ENCODE results near the gene RBM41. TPM values are rescaled to one million over a fixed set of nuclear protein-coding genes. Genes with fewer than 3 reads are reported as not detected.

The RBM41 gene
- total RNA-seq, 1 donor, result 14.7 TPM

- TF ChIP-seq CTCF (IDR thresholded peaks at IDR 0.05; ENCODE audit: insufficient read depth, low read depth, low read length), result no peak
- peak; percentile 6 for DNase-seq (ENCODE audit: low read depth)
- no peak overlapping the region for H3K4me3 ChIP-seq (ENCODE audit: low read depth, low read length)
Measured at GRCh38 chrX:107146670-107147069, 28.0 kb upstream of the RBM41 start.

GRCh38 chrX:107135965-107136307 is 17.3 kb upstream of the RBM41 start:
- H3K4me3 ChIP-seq (ENCODE audit: low read depth, low read length), result no peak overlapping the region
- TF ChIP-seq CTCF (IDR thresholded peaks at IDR 0.05; ENCODE audit: insufficient read depth, low read depth, low read length), result no peak
- no peak for DNase-seq (ENCODE audit: low read depth)

GRCh38 chrX:107135049-107135964 is 16.7 kb upstream of the RBM41 start:
- H3K4me3 ChIP-seq (ENCODE audit: low read depth, low read length), result no peak overlapping the region
- TF ChIP-seq CTCF (IDR thresholded peaks at IDR 0.05; ENCODE audit: insufficient read depth, low read depth, low read length), result no peak
- DNase-seq (ENCODE audit: low read depth), result peak; percentile 46

GRCh38 chrX:107123750-107124149 is 5.1 kb upstream of the RBM41 start:
- TF ChIP-seq CTCF (IDR thresholded peaks at IDR 0.05; ENCODE audit: insufficient read depth, low read depth, low read length), result no peak
- no peak for DNase-seq (ENCODE audit: low read depth)
- H3K4me3 ChIP-seq (ENCODE audit: low read depth, low read length), result no peak overlapping the region

- TF ChIP-seq CTCF (IDR thresholded peaks at IDR 0.05; ENCODE audit: insufficient read depth, low read depth, low read length), result no peak
- no peak for DNase-seq (ENCODE audit: low read depth)
- H3K4me3 ChIP-seq (ENCODE audit: low read depth, low read length), result no peak overlapping the region
Measured at GRCh38 chrX:107119283-107119682, 661 bp upstream of the RBM41 start.

- no peak for TF ChIP-seq CTCF (IDR thresholded peaks at IDR 0.05; ENCODE audit: insufficient read depth, low read depth, low read length)
- peak; percentile 8 for DNase-seq (ENCODE audit: low read depth)
- H3K4me3 ChIP-seq (ENCODE audit: low read depth, low read length), result peak overlapping the region; percentile 72
Measured at GRCh38 chrX:107117993-107118321, 665 bp downstream of the RBM41 start.

- no peak for TF ChIP-seq CTCF (IDR thresholded peaks at IDR 0.05; ENCODE audit: insufficient read depth, low read depth, low read length)
- DNase-seq (ENCODE audit: low read depth), result no peak
- no peak overlapping the region for H3K4me3 ChIP-seq (ENCODE audit: low read depth, low read length)
Measured at GRCh38 chrX:107107459-107107858, 11.2 kb downstream of the RBM41 start.
